ENCODE measurements around the gene CSAG2. TPM values are rescaled to one million over a fixed set of nuclear protein-coding genes. Genes with fewer than 3 reads are reported as not detected.
"Not testable (repeated sequence)": the region's sequence is repeated elsewhere in the genome, so short reads cannot be mapped to it uniquely, and the experiment has no call there.

The CSAG2 gene, protein sequence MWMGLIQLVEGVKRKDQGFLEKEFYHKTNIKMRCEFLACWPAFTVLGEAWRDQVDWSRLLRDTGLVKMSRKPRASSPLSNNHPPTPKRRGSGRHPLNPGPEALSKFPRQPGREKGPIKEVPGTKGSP
- total RNA-seq (2014; rRNA removed; shearing (Covaris generic)): not detected in 2 replicates

DNA sequence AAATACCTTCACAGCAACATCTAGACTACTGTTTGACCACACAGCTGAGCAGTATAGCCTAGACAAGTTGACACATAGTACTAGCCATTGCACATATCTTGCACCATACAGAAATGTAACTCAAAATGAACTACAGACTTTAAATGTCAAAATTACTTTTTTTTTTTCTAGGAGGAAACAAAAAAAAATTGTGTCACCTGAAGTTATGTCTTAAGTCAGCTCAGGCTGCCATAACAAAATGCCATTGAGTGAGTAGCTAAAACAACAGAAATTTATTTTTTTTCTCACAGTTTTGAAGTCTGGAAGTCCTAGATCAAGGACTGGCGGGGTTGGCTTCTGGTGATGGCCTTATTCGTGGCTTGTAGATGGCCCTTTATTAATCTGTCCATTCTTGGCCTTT is at the start of gene CSAG2:
TSS of gene CSAG2 (minus strand) at position 101 of the 400 bp plus-strand sequence. CDS start 161 bp downstream, outside the sequence.
- DNase-seq (ENCODE audit: low spot score): not testable (repeated sequence)

DNA sequence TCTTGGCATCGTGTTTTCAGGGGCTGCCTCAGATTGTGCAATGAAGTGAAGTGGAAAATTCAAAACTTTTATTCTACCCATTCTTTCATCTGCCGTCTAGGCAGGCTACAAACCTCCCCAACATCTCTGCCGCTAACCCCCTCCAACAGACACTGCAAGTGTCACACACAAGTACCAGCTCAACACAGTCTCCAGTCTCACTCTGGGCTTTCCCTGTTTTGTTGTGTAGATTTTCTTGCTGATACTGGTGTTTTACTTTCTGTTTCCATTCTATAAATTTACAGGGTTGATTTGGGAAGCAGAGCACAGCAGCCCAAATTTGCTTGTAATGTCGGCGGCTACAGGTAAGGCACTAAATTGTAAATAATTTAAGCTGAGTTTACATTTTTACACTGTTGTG is 45.8 kb upstream of the CSAG2 start:
- DNase-seq (ENCODE audit: low spot score): not testable (repeated sequence)

DNA sequence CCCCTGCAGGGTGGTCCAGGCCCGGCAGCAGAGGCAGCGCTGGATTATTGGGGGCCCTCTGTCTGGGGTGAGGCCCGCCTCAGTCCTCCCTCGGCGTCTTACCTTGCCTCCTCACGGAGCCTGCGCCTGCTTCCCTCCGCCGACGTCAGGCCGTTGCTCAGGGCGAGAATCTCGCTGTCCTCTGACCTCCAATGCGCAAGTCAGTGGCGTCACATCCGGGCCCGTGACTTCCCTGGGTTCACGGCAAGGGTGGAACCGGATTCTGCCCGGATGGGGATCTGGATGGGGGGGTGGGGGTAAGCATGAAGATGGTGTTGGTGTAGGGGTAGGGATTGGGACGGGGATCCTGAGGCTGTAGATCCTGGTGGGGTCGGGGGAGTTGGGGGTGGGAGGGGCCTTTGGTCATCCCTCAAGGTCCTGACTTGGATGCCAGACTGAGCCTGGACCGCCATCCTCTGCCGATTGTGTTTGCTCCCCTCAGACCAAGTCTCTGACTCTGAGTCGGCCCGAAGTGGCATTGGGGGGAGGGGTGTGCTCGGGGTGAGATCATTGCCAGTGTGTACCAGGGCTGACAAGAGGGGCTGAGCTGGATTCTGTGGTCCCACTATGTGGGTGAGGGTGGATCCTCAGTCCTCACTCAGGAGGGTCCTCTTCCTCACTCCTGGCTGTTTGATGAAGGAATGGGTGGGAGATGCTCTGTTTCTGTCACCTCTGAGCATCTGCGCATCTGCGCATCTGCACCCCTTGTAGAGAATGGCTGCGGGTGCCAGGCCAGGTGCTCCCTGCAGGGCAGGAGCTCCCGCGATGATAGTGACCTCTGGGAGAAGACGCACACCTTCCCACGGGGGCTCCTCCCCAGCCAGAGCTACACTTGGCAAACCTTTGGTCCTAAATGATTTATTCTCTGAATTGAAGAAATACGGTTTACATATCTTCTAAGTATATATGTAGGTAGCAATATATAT is 44.9 kb upstream of the CSAG2 start, which contains the start of gene MAGEA2:
TSS of gene MAGEA2 (minus strand) at position 157 of the 965 bp plus-strand sequence. CDS start 2,479 bp downstream, outside the sequence.
- DNase-seq (ENCODE audit: low spot score): not testable (repeated sequence)

DNA sequence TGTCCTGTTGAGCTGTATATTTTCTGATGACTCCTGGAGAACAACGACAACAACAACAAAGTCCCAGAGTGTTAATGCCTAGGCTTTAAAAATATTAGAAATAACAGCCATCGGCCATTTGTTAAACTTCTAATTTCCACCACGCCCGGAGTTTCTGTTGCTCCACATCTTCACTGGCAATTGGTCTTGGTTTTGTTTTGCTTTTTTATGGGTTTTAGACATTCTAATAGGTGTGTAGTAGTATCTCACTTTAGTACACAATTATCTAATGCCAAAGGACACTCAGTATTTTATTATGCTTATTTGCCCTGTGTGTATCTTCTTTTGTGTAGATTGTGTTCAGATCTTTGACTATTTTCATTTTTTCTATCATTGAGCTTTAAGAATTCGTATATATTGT is 29.5 kb upstream of the CSAG2 start:
- DNase-seq (ENCODE audit: low spot score): no peak

DNA sequence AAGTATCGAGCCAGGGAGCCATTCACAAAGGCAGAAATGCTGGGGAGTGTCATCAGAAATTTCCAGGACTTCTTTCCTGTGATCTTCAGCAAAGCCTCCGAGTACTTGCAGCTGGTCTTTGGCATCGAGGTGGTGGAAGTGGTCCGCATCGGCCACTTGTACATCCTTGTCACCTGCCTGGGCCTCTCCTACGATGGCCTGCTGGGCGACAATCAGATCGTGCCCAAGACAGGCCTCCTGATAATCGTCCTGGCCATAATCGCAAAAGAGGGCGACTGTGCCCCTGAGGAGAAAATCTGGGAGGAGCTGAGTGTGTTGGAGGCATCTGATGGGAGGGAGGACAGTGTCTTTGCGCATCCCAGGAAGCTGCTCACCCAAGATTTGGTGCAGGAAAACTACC is 27.5 kb upstream of the CSAG2 start:
- DNase-seq (ENCODE audit: low spot score): not testable (repeated sequence)

DNA sequence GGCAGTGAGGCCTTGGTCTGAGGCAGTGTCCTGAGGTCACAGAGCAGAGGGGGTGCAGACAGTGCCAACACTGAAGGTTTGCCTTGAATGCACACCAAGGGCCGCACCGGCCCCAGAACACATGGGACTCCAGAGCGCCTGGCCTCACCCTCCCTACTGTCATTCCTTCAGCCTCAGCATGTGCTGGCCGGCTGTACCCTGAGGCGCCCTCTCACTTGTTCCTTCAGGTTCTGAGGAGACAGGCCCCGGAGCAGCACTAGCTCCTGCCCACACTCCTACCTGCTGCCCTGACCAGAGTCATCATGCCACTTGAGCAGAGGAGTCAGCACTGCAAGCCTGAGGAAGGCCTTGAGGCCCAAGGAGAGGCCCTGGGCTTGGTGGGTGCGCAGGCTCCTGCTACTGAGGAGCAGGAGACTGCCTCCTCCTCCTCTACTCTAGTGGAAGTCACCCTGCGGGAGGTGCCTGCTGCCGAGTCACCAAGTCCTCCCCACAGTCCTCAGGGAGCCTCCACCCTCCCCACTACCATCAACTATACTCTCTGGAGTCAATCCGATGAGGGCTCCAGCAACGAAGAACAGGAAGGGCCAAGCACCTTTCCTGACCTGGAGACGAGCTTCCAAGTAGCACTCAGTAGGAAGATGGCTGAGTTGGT is 26.9 kb upstream of the CSAG2 start:
- no peak for DNase-seq (ENCODE audit: low spot score)

DNA sequence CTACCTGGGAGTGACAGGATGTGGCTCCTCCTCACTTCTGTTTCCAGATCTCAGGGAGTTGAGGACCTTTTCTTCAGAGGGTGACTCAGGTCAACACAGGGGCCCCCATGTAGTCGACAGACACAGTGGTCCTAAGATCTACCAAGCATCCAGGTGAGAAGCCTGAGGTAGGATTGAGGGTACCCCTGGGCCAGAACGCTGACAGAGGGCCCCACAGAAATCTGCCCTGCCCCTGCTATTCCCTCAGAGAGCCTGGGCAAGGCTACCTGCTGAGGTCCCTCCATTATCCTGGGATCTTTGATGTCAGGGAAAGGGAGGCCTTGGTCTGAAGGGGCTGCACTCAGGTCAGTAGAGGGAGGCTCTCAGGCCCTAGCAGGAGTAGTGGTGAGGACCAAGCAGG is 26.0 kb upstream of the CSAG2 start:
- DNase-seq (ENCODE audit: low spot score): no peak

DNA sequence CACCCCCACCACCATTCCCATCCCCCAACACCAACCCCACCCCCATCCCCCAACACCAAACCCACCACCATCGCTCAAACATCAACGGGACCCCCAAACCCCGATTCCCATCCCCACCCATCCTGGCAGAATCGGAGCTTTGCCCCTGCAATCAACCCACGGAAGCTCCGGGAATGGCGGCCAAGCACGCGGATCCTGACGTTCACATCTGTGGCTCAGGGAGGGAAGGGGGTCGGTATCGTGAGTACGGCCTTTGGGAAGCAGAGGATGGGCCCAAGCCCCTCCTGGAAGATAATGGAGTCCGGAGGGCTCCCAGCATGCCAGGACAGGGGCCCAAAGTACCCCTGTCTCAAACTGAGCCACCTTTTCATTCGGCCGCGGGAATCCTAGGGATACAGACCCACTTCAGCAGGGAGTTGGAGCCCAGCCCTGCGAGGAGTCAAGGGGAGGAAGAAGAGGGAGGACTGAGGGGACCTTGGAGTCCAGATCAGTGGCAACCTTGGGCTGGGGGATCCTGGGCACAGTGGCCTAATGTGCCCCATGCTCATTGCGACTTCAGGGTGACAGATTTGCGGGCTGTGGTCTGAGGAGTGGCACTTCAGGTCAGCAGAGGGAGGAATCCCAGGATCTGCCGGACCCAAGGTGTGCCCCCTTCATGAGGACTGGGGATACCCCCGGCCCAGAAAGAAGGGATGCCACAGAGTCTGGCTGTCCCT is 25.2 kb upstream of the CSAG2 start:
- not testable (repeated sequence) for DNase-seq (ENCODE audit: low spot score)

DNA sequence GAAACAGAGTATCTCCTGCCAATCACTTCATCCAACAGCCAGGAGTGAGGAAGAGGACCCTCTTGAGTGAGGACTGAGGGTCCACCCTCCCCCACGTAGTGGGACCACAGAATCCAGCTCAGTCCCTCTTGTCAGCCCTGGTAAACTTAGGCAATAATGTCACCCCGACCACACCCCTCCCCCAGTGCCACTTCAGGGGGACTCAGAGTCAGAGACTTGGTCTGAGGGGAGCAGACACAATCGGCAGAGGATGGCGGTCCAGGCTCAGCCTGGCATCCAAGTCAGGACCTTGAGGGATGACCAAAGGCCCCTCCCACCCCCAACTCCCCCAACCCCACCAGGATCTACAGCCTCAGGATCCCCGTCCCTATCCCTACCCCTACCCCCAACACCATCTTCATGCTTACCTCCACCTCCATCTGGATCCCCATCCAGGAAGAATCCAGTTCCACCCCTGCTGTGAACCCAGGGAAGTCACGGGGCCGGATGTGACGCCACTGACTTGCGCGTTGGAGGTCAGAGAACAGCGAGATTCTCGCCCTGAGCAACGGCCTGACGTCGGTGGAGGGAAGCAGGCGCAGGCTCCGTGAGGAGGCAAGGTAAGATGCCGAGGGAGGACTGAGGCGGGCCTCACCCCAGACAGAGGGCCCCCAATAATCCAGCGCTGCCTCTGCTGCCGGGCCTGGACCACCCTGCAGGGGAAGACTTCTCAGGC is 24.3 kb upstream of the CSAG2 start, which contains the start of the genes CSAG1 and MAGEA12:
TSS of gene CSAG1 (minus strand) at position 461 of the 715 bp plus-strand sequence. CDS start 1,261 bp downstream, outside the sequence.
TSS of gene MAGEA12 (plus strand) at position 497 of the 715 bp plus-strand sequence. CDS start 2,405 bp downstream, outside the sequence.
- no peak for DNase-seq (ENCODE audit: low spot score)

DNA sequence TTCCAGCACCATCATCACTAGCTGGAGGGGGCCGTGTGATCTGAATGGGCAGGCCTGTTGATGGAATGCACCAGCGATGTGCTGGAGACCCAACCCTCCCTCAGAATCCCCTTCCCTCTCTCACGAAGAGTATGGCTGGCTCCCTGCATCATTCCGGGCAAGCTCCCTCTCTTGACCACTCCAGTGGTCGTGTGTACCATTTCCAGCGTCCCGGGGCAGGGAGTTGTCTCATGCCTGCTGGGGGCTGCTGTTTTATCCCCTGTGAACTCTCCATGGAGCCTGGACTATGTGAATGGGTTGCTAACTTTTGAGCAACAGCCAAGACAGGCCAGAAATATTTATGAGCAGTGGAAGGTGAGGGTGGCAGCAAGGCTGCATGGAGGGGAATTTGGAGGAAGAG is 16.3 kb upstream of the CSAG2 start:
- no peak for DNase-seq (ENCODE audit: low spot score)

DNA sequence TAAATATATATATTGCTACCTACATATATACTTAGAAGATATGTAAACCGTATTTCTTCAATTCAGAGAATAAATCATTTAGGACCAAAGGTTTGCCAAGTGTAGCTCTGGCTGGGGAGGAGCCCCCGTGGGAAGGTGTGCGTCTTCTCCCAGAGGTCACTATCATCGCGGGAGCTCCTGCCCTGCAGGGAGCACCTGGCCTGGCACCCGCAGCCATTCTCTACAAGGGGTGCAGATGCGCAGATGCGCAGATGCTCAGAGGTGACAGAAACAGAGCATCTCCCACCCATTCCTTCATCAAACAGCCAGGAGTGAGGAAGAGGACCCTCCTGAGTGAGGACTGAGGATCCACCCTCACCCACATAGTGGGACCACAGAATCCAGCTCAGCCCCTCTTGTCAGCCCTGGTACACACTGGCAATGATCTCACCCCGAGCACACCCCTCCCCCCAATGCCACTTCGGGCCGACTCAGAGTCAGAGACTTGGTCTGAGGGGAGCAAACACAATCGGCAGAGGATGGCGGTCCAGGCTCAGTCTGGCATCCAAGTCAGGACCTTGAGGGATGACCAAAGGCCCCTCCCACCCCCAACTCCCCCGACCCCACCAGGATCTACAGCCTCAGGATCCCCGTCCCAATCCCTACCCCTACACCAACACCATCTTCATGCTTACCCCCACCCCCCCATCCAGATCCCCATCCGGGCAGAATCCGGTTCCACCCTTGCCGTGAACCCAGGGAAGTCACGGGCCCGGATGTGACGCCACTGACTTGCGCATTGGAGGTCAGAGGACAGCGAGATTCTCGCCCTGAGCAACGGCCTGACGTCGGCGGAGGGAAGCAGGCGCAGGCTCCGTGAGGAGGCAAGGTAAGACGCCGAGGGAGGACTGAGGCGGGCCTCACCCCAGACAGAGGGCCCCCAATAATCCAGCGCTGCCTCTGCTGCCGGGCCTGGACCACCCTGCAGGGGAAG is 5.0 kb upstream of the CSAG2 start, which contains the start of gene MAGEA2B:
TSS of gene MAGEA2B (plus strand) at position 814 of the 973 bp plus-strand sequence. CDS start 2,479 bp downstream, outside the sequence.
- not testable (repeated sequence) for DNase-seq (ENCODE audit: low spot score)

DNA sequence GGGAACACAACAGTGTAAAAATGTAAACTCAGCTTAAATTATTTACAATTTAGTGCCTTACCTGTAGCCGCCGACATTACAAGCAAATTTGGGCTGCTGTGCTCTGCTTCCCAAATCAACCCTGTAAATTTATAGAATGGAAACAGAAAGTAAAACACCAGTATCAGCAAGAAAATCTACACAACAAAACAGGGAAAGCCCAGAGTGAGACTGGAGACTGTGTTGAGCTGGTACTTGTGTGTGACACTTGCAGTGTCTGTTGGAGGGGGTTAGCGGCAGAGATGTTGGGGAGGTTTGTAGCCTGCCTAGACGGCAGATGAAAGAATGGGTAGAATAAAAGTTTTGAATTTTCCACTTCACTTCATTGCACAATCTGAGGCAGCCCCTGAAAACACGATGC is 4.1 kb upstream of the CSAG2 start:
- DNase-seq (ENCODE audit: low spot score): not testable (repeated sequence)

DNA sequence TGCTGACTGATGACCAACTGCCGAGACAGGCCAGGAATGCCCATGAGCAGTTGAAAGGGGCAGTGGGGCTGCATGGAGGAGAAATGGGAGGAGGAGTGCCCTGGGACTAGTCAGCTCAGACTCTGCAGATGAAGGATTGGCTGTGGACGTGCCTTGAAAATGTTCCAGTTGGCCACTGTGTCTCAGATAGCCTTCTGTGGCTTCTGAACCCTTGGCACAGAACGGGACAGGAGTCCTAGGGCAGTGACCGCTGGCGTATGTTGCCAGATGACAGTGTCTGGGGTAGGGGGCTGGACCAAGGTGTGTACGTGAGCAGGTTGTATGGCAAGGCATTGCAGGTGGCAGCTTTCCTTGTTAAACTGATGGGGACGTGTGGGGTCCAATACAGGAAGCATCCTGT is 2.6 kb downstream of the CSAG2 start:
- DNase-seq (ENCODE audit: low spot score): not testable (repeated sequence)

DNA sequence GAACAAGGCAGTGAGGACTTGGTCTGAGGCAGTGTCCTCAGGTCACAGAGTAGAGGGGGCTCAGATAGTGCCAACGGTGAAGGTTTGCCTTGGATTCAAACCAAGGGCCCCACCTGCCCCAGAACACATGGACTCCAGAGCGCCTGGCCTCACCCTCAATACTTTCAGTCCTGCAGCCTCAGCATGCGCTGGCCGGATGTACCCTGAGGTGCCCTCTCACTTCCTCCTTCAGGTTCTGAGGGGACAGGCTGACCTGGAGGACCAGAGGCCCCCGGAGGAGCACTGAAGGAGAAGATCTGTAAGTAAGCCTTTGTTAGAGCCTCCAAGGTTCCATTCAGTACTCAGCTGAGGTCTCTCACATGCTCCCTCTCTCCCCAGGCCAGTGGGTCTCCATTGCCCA is 8.7 kb downstream of the CSAG2 start:
- not testable (repeated sequence) for DNase-seq (ENCODE audit: low spot score)

DNA sequence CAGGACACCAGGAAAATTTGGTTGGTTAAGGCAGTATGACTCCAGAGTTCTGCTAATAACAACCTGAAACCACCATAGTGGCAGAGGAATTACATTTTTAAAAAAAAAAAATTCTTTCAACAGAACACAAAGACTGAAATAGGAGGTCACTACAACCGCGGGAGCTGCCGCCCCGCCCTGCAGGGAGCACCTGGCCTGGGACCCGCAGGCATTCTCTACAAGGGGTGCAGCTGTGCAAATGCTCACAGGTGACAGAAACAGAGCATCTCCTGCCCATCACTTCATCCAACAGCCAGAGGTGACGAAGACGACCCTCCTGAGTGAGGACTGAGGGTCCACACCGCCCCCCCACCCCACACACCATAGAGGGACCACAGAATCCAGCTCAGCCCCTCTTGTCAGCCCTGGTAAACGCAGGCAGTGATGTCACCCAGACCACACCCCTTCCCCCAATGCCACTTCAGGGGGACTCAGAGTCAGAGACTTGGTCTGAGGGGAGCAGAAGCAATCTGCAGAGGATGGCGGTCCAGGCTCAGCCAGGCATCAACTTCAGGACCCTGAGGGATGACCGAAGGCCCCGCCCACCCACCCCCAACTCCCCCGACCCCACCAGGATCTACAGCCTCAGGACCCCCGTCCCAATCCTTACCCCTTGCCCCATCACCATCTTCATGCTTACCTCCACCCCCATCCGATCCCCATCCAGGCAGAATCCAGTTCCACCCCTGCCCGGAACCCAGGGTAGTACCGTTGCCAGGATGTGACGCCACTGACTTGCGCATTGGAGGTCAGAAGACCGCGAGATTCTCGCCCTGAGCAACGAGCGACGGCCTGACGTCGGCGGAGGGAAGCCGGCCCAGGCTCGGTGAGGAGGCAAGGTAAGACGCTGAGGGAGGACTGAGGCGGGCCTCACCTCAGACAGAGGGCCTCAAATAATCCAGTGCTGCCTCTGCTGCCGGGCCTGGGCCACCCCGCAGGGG is 10.8 kb downstream of the CSAG2 start, which contains the start of gene MAGEA3:
TSS of gene MAGEA3 (plus strand) at position 843 of the 980 bp plus-strand sequence. CDS start 2,039 bp downstream, outside the sequence.
- DNase-seq (ENCODE audit: low spot score): not testable (repeated sequence)

DNA sequence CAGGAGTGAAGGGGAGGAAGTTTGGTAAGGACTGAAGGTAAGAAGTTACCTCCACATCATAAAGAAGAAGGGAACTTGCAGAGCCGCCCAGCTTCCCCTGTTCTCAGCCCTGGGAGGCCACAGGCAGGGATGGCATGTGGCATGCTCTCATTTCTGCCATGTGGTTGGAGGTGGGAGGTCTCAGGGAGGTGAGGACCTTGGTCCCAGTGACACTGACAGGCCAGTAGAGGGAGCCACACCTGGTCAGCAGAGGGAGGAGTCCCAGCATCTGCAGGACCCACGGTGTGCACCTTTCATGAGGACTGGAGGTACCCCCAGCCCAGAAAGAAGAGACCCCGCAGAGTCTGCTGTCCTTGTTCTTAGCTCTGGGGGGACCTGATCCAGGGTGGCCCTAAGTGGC is 28.1 kb downstream of the CSAG2 start:
- not testable (repeated sequence) for DNase-seq (ENCODE audit: low spot score)

DNA sequence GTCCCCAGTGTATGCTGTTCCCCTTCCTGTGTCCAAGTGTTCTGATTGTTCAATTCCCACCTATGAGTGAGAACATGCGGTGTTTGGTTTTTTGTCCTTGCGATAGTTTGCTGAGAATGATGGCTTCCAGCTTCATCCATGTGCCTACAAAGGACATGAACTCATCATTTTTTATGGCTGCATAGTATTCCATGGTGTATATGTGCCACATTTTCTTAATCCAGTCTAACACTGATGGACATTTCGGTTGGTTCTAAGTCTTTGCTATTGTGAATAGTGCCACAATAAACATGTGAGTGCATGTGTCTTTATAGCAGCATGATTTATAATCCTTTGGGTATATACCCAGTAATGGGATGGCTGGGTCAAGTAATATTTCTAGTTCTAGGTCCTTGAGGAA is 34.4 kb downstream of the CSAG2 start:
- not testable (repeated sequence) for DNase-seq (ENCODE audit: low spot score)

DNA sequence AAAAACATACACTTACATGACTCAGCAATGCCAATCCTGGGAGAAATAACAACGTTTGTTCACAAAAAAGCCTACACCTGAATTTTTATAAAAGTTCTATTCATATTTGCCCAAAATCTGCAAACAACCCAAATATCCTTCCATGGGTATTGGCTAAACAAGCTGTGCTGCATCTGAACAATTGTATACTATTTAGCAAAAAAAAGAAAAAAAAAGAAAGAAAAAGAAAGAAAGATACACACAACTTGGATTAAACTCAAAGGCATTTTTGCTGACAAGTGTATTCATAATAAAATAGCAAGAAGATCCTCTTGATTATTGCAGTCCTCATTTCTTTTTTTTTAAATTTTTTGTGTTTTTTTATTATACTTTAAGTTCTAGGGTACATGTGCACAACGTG is 34.9 kb downstream of the CSAG2 start:
- no peak for DNase-seq (ENCODE audit: low spot score)
